Measurements from ENCODE around the gene MTERF2.
A peak's percentile ranks its signal among the peaks of the same experiment; 100 is the strongest.
"Not testable (repeated sequence)": the region's sequence is repeated elsewhere in the genome, so short reads cannot be mapped to it uniquely, and the experiment has no call there.

MTERF2 gene

GRCh38 chr12:107027636-107028053, 40.7 kb upstream of the MTERF2 start:
- DNase-seq (ENCODE audit: low read depth): peak; percentile 97
- no peak overlapping the region for H3K4me3 ChIP-seq (replicated peaks; ENCODE audit: low read depth, low read length)

GRCh38 chr12:107026806-107027635, 40.1 kb upstream of the MTERF2 start:
- TF ChIP-seq CTCF (IDR thresholded peaks at IDR 0.05; ENCODE audit: low read length, missing control alignments): no peak
- no peak for DNase-seq (ENCODE audit: low read depth)
- no peak overlapping the region for H3K4me3 ChIP-seq (replicated peaks; ENCODE audit: low read depth, low read length)

More at GRCh38 chr12:107027636-107028053, 40.7 kb upstream of the MTERF2 start:
- no peak for TF ChIP-seq CTCF (IDR thresholded peaks at IDR 0.05; ENCODE audit: low read length, missing control alignments)

- not testable (repeated sequence) for DNase-seq (ENCODE audit: low read depth); H3K4me3 ChIP-seq (replicated peaks; ENCODE audit: low read depth, low read length)
These were observed 39.4 kb upstream of the MTERF2 start for GRCh38 chr12:107026356-107026755.

- no peak for DNase-seq (ENCODE audit: low read depth)
- TF ChIP-seq CTCF (IDR thresholded peaks at IDR 0.05; ENCODE audit: low read length, missing control alignments): no peak
These were observed 38.7 kb upstream of the MTERF2 start for GRCh38 chr12:107025671-107026070.

GRCh38 chr12:107019546-107019945, 32.6 kb upstream of the MTERF2 start:
- DNase-seq (ENCODE audit: low read depth): no peak
- no peak overlapping the region for H3K4me3 ChIP-seq (replicated peaks; ENCODE audit: low read depth, low read length)
- TF ChIP-seq CTCF (IDR thresholded peaks at IDR 0.05; ENCODE audit: low read length, missing control alignments): no peak

More at GRCh38 chr12:107025671-107026070, 38.7 kb upstream of the MTERF2 start:
- no peak overlapping the region for H3K4me3 ChIP-seq (replicated peaks; ENCODE audit: low read depth, low read length)

- no peak overlapping the region for H3K4me3 ChIP-seq (replicated peaks; ENCODE audit: low read depth, low read length)
- no peak for TF ChIP-seq CTCF (IDR thresholded peaks at IDR 0.05; ENCODE audit: low read length, missing control alignments)
- DNase-seq (ENCODE audit: low read depth): no peak
These were observed 30.1 kb upstream of the MTERF2 start for GRCh38 chr12:107017042-107017441.

- DNase-seq (ENCODE audit: low read depth): no peak
- H3K4me3 ChIP-seq (replicated peaks; ENCODE audit: low read depth, low read length): no peak overlapping the region
- no peak for TF ChIP-seq CTCF (IDR thresholded peaks at IDR 0.05; ENCODE audit: low read length, missing control alignments)
These were observed 27.1 kb upstream of the MTERF2 start for GRCh38 chr12:107014055-107014454.

Data from fibroblast of pulmonary artery (primary cell).